H9 (cell line): ENCODE measurements around the gene LRRC40. TPM values are rescaled to one million over a fixed set of nuclear protein-coding genes. Genes with fewer than 3 reads are reported as not detected.

Source experiments
- DNase-seq: peaks from one replicate; pipeline ENCODE4 v3.0.0-alpha.2; 2017
- H2AFZ ChIP-seq: one replicate; pipeline ENCODE4 v1.6.1; 2013; ENCODE audit warnings: mild to moderate bottlenecking, low read length, control low read depth, moderate library complexity
- H2AK5ac ChIP-seq: 2 replicates; pipeline ENCODE4 v1.6.1; 2013; ENCODE audit warnings: low read length, control low read depth, mixed read lengths; ENCODE audit not compliant: insufficient read length
- H2BK120ac ChIP-seq: one replicate; pipeline ENCODE4 v1.6.1; 2013; ENCODE audit warnings: low read depth, mild to moderate bottlenecking, low read length, control low read depth, inconsistent platforms; ENCODE audit not compliant: poor library complexity, severe bottlenecking
- H2BK12ac ChIP-seq: 2 replicates; pipeline ENCODE4 v1.6.1; 2013; ENCODE audit warnings: low read length, control low read depth, mixed read lengths, low read depth; ENCODE audit not compliant: insufficient read length
- H2BK15ac ChIP-seq: 2 replicates; pipeline ENCODE4 v1.6.1; 2013; ENCODE audit warnings: low read depth, low read length, control low read depth
- H2BK20ac ChIP-seq: one replicate; pipeline ENCODE4 v1.6.1; 2013; ENCODE audit warnings: low read depth, mild to moderate bottlenecking, low read length, control low read depth, inconsistent platforms; ENCODE audit not compliant: poor library complexity, severe bottlenecking
- H2BK5ac ChIP-seq: 2 replicates; pipeline ENCODE4 v1.6.1; 2013; ENCODE audit warnings: low read length, control low read depth, mixed read lengths; ENCODE audit not compliant: insufficient read length
- H3K14ac ChIP-seq: 2 replicates; pipeline ENCODE4 v1.6.1; 2013; ENCODE audit warnings: low read length, control low read depth; ENCODE audit not compliant: insufficient read depth
- H3K18ac ChIP-seq: 2 replicates; pipeline ENCODE4 v1.6.1; 2013; ENCODE audit warnings: low read depth, mild to moderate bottlenecking, mixed read lengths, low read length, control low read depth; ENCODE audit not compliant: insufficient read length
- H3K23ac ChIP-seq: 2 replicates; pipeline ENCODE4 v1.6.1; 2013; ENCODE audit warnings: low read length, control low read depth, mixed read lengths, low read depth; ENCODE audit not compliant: insufficient read length
- H3K23me2 ChIP-seq: 2 replicates; pipeline ENCODE4 v1.6.1; 2013; ENCODE audit warnings: low read depth, mild to moderate bottlenecking, mixed read lengths, low read length, control low read depth; ENCODE audit not compliant: insufficient read length, poor library complexity, severe bottlenecking
- H3K27ac ChIP-seq: 2 replicates; pipeline ENCODE4 v1.5.1; 2013; ENCODE audit warnings: low read length, control low read depth, mixed read lengths, low read depth; ENCODE audit not compliant: insufficient read length
- H3K27me3 ChIP-seq: 2 replicates; pipeline ENCODE4 v1.6.1; 2013; ENCODE audit warnings: low read length, control low read depth, inconsistent platforms; ENCODE audit not compliant: insufficient read depth
- H3K4ac ChIP-seq: 2 replicates; pipeline ENCODE4 v1.6.1; 2013; ENCODE audit warnings: low read depth, mild to moderate bottlenecking, control low read depth, inconsistent platforms, low read length, moderate library complexity
- H3K4me1 ChIP-seq: 2 replicates; pipeline ENCODE4 v1.6.1; 2013; ENCODE audit warnings: low read length, control low read depth, inconsistent platforms; ENCODE audit not compliant: insufficient read depth
- H3K4me2 ChIP-seq: 2 replicates; pipeline ENCODE4 v1.6.1; 2013; ENCODE audit warnings: low read length, control low read depth, mixed read lengths; ENCODE audit not compliant: insufficient read length, insufficient read depth
- H3K56ac ChIP-seq: 2 replicates; pipeline ENCODE4 v1.6.1; 2013; ENCODE audit warnings: low read depth, mild to moderate bottlenecking, mixed read lengths, low read length, control low read depth; ENCODE audit not compliant: insufficient read length
- H3K79me1 ChIP-seq: 2 replicates; pipeline ENCODE4 v1.6.1; 2013; ENCODE audit warnings: low read depth, mild to moderate bottlenecking, moderate library complexity, low read length, control low read depth, inconsistent platforms; ENCODE audit not compliant: insufficient read depth, poor library complexity, severe bottlenecking
- H3K79me2 ChIP-seq: 2 replicates; pipeline ENCODE4 v1.6.1; 2013; ENCODE audit warnings: low read length, control low read depth, inconsistent platforms; ENCODE audit not compliant: insufficient read depth
- H3K9ac ChIP-seq: 2 replicates; pipeline ENCODE4 v1.6.1; 2013; ENCODE audit warnings: low read length, control low read depth, mixed read lengths; ENCODE audit not compliant: insufficient read length; ENCODE audit errors: extremely low read depth
- H3K9me3 ChIP-seq: one replicate; pipeline ENCODE4 v1.6.1; 2013; ENCODE audit warnings: low read depth, low read length, inconsistent platforms; ENCODE audit not compliant: control insufficient read depth
- H3T11ph ChIP-seq: one replicate; pipeline ENCODE4 v1.6.1; 2013; ENCODE audit warnings: mild to moderate bottlenecking, low read length, control low read depth, inconsistent platforms
- H4K20me1 ChIP-seq: one replicate; pipeline ENCODE4 v1.6.1; 2013; ENCODE audit not compliant: control insufficient read depth, insufficient read length, insufficient read depth
- H4K5ac ChIP-seq: 2 replicates; pipeline ENCODE4 v1.6.1; 2013; ENCODE audit warnings: low read depth, mild to moderate bottlenecking, mixed read lengths, low read length, control low read depth; ENCODE audit not compliant: insufficient read length
- H4K8ac ChIP-seq: replicated peaks from 2 replicates; pipeline ENCODE4 v1.6.1; 2013; ENCODE audit warnings: low read length, control low read depth, mixed read lengths, low read depth; ENCODE audit not compliant: insufficient read length
- H4K91ac ChIP-seq: 2 replicates; pipeline ENCODE4 v1.6.1; 2013; ENCODE audit warnings: low read depth, mild to moderate bottlenecking, moderate library complexity, mixed read lengths, low read length, control low read depth; ENCODE audit not compliant: insufficient read length
- H3K27ac Mint-ChIP-seq, 3 experiments: 2 replicates in 2 of 3; 3 replicates in 1 of 3; pipeline ENCODE4 v1.8.0; 2020 to 2021; ENCODE audit warnings: mixed read lengths in 3 of 3, mild to moderate bottlenecking in 1 of 3, moderate library complexity in 1 of 3
- H3K27me3 Mint-ChIP-seq: 2 replicates; pipeline ENCODE4 v1.8.0; 2021; ENCODE audit warnings: low read depth, mild to moderate bottlenecking, moderate library complexity, mixed read lengths
- H3K36me3 Mint-ChIP-seq, 3 experiments: 2 replicates in 2 of 3; 3 replicates in 1 of 3; pipeline ENCODE4 v1.8.0; 2020 to 2021; ENCODE audit warnings: low read depth in 3 of 3, mixed read lengths in 3 of 3; ENCODE audit not compliant: insufficient read depth in 1 of 3
- H3K4me1 Mint-ChIP-seq, 2 experiments: 2 replicates each; pipeline ENCODE4 v1.8.0; 2020; ENCODE audit warnings: mixed read lengths in 2 of 2
- H3K4me3 Mint-ChIP-seq, 2 experiments: 2 replicates in 1 of 2; 3 replicates in 1 of 2; pipeline ENCODE4 v1.8.0; 2020 to 2021; ENCODE audit warnings: mild to moderate bottlenecking in 2 of 2, mixed read lengths in 2 of 2, moderate library complexity in 1 of 2
- H3K9me3 Mint-ChIP-seq, 2 experiments: 2 replicates in 1 of 2; 3 replicates in 1 of 2; pipeline ENCODE4 v1.8.0; 2020; ENCODE audit warnings: mild to moderate bottlenecking in 2 of 2, mixed read lengths in 2 of 2, moderate library complexity in 1 of 2
- WGBS: extraction: QIAGEN DNeasy Blood & Tissue Kit; methylation state at CpG from one replicate; pipeline ENCODE4 v1.1.7; 2013; ENCODE audit warnings: missing lambda C conversion rate, low lambda C conversion rate, mixed read lengths; ENCODE audit not compliant: insufficient read length; ENCODE audit errors: extremely low coverage; 5-methylcytosine and 5-hydroxymethylcytosine counted together
- total RNA-seq: library from RNA; stranded (reverse); gene quantifications from 2 replicates; pipeline ENCODE4 v1.2.1, GENCODE V29; 2021
- TF ChIP-seq, protein P1 (sequence below): fragments of 200-600 bp; sonication (generic); conservative IDR thresholded peaks from 3 replicates; pipeline ENCODE4 v1.8.0; 2021; ENCODE audit warnings: antibody characterized with exemption, mild to moderate bottlenecking

LRRC40 gene
- total RNA-seq, 1 experiment from 2014 or later = 27.6 TPM

DNA sequence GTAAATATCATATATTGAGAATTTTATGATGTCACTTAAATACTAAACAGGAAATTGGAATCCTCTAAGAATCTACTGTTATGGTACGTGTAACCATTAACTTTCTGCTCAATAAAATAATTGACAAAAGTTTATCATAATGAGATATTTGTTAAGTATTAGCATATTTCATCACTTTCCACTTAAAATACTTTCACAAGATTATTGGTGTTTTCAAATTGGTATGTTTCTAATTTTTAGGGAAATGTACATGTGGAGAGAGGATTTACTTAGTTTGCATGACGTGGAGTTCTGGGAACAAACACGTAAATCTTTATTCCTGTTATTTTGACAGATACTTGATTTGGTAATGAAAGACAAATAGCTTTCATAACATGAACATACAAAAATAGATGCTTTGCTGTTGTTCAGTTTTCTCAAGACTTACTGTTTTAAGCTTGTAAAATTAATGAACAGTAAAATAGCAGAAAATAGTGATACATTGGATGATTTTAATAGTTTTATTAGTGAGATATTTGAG, 17.4 kb upstream of the LRRC40 start:
- Mint-ChIP-seq H3K27me3 (no peaks in the 10 kb centered on the region), H3K4me3 (peak overlapping the region; percentile 94 to 95), H3K36me3 (peaks cover 17 to 44% (median 41%) of the 10 kb centered on the region in 3 experiments), H3K27ac (peak overlapping the region in 1 of 3 experiments; percentile 32; a peak in 1 of 7 replicates), H3K9me3 (no peaks in the 10 kb centered on the region), H3K4me1 (peaks cover 27 to 29% of the 10 kb centered on the region in 2 experiments)
- Histone ChIP-seq H2BK20ac (no peak overlapping the region), H3K4ac (no peak overlapping the region), H4K91ac (no peak overlapping the region), H2AFZ (no peak overlapping the region), H2AK5ac (no peak overlapping the region), H4K20me1 (no peaks in the 10 kb centered on the region), H2BK12ac (no peak overlapping the region), H3K23me2 (no peaks in the 10 kb centered on the region), H3K27me3 (no peaks in the 10 kb centered on the region), H3K79me2 (peaks cover 23% of the 10 kb centered on the region; the same call in 1 of the 2 replicates), H3K27ac (no peak overlapping the region), H2BK5ac (no peak overlapping the region), H3K79me1 (peaks cover 3% of the 10 kb centered on the region), H3K4me1 (no peaks in the 10 kb centered on the region), H3K4me2 (peak overlapping the region; percentile 43), H4K8ac (no peak overlapping the region), H3K18ac (no peak overlapping the region), H3K56ac (no peak overlapping the region), H2BK15ac (no peak overlapping the region), H4K5ac (no peak overlapping the region), H3K9me3 (no peaks in the 10 kb centered on the region), H3T11ph (no peak overlapping the region), H3K9ac (no peak overlapping the region), H3K14ac (no peak overlapping the region), H3K23ac (no peak overlapping the region), H2BK120ac (no peak overlapping the region)
- DNase-seq = no peak
- TF ChIP-seq, protein P1, sequence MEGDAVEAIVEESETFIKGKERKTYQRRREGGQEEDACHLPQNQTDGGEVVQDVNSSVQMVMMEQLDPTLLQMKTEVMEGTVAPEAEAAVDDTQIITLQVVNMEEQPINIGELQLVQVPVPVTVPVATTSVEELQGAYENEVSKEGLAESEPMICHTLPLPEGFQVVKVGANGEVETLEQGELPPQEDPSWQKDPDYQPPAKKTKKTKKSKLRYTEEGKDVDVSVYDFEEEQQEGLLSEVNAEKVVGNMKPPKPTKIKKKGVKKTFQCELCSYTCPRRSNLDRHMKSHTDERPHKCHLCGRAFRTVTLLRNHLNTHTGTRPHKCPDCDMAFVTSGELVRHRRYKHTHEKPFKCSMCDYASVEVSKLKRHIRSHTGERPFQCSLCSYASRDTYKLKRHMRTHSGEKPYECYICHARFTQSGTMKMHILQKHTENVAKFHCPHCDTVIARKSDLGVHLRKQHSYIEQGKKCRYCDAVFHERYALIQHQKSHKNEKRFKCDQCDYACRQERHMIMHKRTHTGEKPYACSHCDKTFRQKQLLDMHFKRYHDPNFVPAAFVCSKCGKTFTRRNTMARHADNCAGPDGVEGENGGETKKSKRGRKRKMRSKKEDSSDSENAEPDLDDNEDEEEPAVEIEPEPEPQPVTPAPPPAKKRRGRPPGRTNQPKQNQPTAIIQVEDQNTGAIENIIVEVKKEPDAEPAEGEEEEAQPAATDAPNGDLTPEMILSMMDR = no peak
- WGBS = no CpG with 5 or more reads among the region's 3 CpGs
